NCI-H2227 treated with DMSO at 0.1 percent for 48 hours (cell line): ENCODE measurements around the gene HSP90B1.

ENCODE experiments used
- DNase-seq: peaks from one replicate; lab custom pipeline; 2025; lab: John Stamatoyannopoulos, UW

HSP90B1 gene

GRCh38 chr12:103929046-103929783, 995 bp upstream of the HSP90B1 start:
- DNase-seq, result peak; percentile 96

- no peak for DNase-seq
These were observed 501 bp upstream of the HSP90B1 start for GRCh38 chr12:103929784-103930033.

- no peak for DNase-seq
These were observed 851 bp downstream of the HSP90B1 start for GRCh38 chr12:103930787-103931735.

- DNase-seq, result peak; percentile 18
These were observed 3.0 kb downstream of the HSP90B1 start for GRCh38 chr12:103933237-103933636.

- DNase-seq, result no peak
These were observed 6.5 kb downstream of the HSP90B1 start for GRCh38 chr12:103936679-103937078.

GRCh38 chr12:103944964-103945363, 14.8 kb downstream of the HSP90B1 start:
- DNase-seq, result no peak

- DNase-seq, result no peak
These were observed 17.8 kb downstream of the HSP90B1 start for GRCh38 chr12:103947871-103948555.

- DNase-seq, result no peak
These were observed 18.7 kb downstream of the HSP90B1 start for GRCh38 chr12:103948746-103949406.

- no peak for DNase-seq
These were observed 22.3 kb downstream of the HSP90B1 start for GRCh38 chr12:103952497-103952896.

GRCh38 chr12:103955811-103956508, 25.8 kb downstream of the HSP90B1 start:
- DNase-seq, result no peak

- DNase-seq, result no peak
These were observed 26.4 kb downstream of the HSP90B1 start for GRCh38 chr12:103956509-103957027.

- DNase-seq, result no peak
These were observed 27.7 kb downstream of the HSP90B1 start for GRCh38 chr12:103957865-103958388.

GRCh38 chr12:103958621-103959020, 28.4 kb downstream of the HSP90B1 start:
- DNase-seq, result no peak

GRCh38 chr12:103960616-103961227, 30.5 kb downstream of the HSP90B1 start:
- no peak for DNase-seq

GRCh38 chr12:103962493-103962892, 32.3 kb downstream of the HSP90B1 start:
- DNase-seq, result no peak

- no peak for DNase-seq
These were observed 34.6 kb downstream of the HSP90B1 start for GRCh38 chr12:103964805-103965204.

GRCh38 chr12:103965255-103965589, 35.0 kb downstream of the HSP90B1 start:
- DNase-seq, result no peak

- DNase-seq, result peak; percentile 99
These were observed 35.6 kb downstream of the HSP90B1 start, which contains the start of gene TDG for GRCh38 chr12:103965590-103966504. TDG (plus strand) TSS chr12:103965872; CDS start chr12:103966038, 166 bp downstream.

GRCh38 chr12:103966736-103967135, 36.5 kb downstream of the HSP90B1 start:
- DNase-seq, result no peak

- DNase-seq, result no peak
These were observed 39.2 kb downstream of the HSP90B1 start for GRCh38 chr12:103969391-103969790.
